Sigmoid colon (tissue), 4 donors: ENCODE measurements around the gene SPSB1.

Experiments used
- POLR2A ChIP-seq, 2 donors: fragments of 450-650 bp; IDR thresholded peaks; one replicate each; pipeline ENCODE4 v1.6.1; 2016; ENCODE audit warnings: antibody characterized with exemption in 2 of 2, mild to moderate bottlenecking in 2 of 2, moderate library complexity in 2 of 2
- POLR2AphosphoS5 ChIP-seq, 4 donors: sonication (generic); formaldehyde crosslinking; IDR thresholded peaks; one replicate each; pipeline ENCODE4 v1.6.1; 2017; ENCODE audit warnings: antibody characterized with exemption in 4 of 4

GRCh38 chr1:9321480-9321849 lies 28.8 kb downstream of the SPSB1 start:
- no peak for TF ChIP-seq POLR2A (IDR thresholded peaks at IDR 0.05)
- peak in 1 of 4 donors; percentile 51 for TF ChIP-seq POLR2AphosphoS5 (IDR thresholded peaks at IDR 0.05)
